ENCODE results near the gene ZNF777. TPM values are rescaled to one million over a fixed set of nuclear protein-coding genes. Genes with fewer than 3 reads are reported as not detected.

ZNF777 gene
- total and polyA plus RNA-seq, 9 of the 15 experiments (the other 6 are each of a cell fraction or from before 2014, with no cell fraction given), result 0.11 to 32.6 (median 9.0) TPM

DNA sequence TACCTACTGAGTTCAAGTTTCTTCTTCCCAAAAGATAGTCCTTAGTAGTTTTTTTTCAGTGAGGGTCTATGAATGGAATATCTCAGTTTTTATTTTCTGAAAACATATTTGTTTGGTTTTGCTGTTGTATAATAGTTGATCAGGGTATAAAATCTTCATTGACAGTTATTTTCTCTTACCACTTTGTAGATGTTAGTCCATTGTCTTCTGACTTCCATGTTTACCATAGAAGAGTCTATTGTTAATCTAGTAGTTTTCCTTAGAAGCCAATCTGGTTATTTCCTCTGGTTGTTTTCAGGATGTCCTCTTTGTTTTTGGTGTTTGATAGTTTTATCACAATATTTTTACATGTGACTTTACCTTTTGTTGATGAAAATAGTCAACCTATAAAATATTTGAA lies 5.5 kb upstream of the ZNF777 start:
- Histone ChIP-seq H3K4me3 (no peak overlapping the region), H3K9me1 (ENCODE audit: control insufficient read depth, insufficient read depth, low read length) (no peaks in the 10 kb centered on the region), H4K20me1 (replicated peaks; ENCODE audit: control insufficient read depth, insufficient read depth, low read length) (no peaks in the 10 kb centered on the region), H3K79me2 (ENCODE audit: control insufficient read depth, insufficient read depth, low read length) (no peaks in the 10 kb centered on the region), H3K27me3 (ENCODE audit: control insufficient read depth in 2 of 2, insufficient read depth in 2 of 2, low read length in 2 of 2) (peaks cover 4 to 7% of the 10 kb centered on the region in 2 experiments; a peak in 3 of 5 replicates), H3K9me3 (replicated peaks; ENCODE audit: control insufficient read depth, insufficient read depth, low read depth, low read length) (peaks cover 3% of the 10 kb centered on the region; the same call in 1 of the 2 replicates), H3K9ac (ENCODE audit: insufficient read depth in 1 of 2, low read depth in 2 of 2, low read length in 2 of 2) (no peak overlapping the region), H3K27ac (ENCODE audit: extremely low read depth, low read depth, low read length) (no peak overlapping the region), H3K36me3 (ENCODE audit: control insufficient read depth, insufficient read depth, low read length) (no peaks in the 10 kb centered on the region), H3K4me1 (replicated peaks in 1 of 2; ENCODE audit: control insufficient read depth in 2 of 2, insufficient read depth in 2 of 2, low read length in 2 of 2) (no peaks in the 10 kb centered on the region), H3K4me2 (ENCODE audit: insufficient read depth, low read length) (no peak overlapping the region), H2AFZ (ENCODE audit: low read depth, low read length) (no peak overlapping the region)
- no peak for FAIRE-seq
- no peak for ATAC-seq
- no peak for DNase-seq (ENCODE audit: extremely low read depth in 1 of 4, low spot score in 3 of 4)
- ChIA-PET POLR2A (interaction anchor here (1.8 kb wide), 1 partner anchor 13 kb away, joined by 5 read pairs; no protein-coding TSS in a partner anchor), CTCF (ENCODE audit: low intra/inter-chr PET ratio) (no interaction called here)
- in situ Hi-C loops (cut with MboI), result no loop called here
- no TSS peak for BruUV-seq (replicated peaks)
- intact Hi-C loops (cut with micrococcal nuclease), result no loop called here
- TF ChIP-seq ARNT (IDR thresholded peaks at IDR 0.05) (peak in 1 of 2 experiments; percentile 65; a peak in 1 of 4 replicates), DPF2 (IDR thresholded peaks at IDR 0.05) (no peak), ZNF408 (CRISPR knock-in tag; IDR thresholded peaks at IDR 0.05; ENCODE audit: low read depth) (no peak), ZFP1 (CRISPR knock-in tag; IDR thresholded peaks at IDR 0.05) (peak; percentile 94), ZNF143 (CRISPR knock-in tag; IDR thresholded peaks at IDR 0.05) (no peak), ARID1B (IDR thresholded peaks at IDR 0.05) (no peak), ZNF75A (CRISPR knock-in tag; IDR thresholded peaks at IDR 0.05) (no peak)
- TF ChIP-seq, protein P1, sequence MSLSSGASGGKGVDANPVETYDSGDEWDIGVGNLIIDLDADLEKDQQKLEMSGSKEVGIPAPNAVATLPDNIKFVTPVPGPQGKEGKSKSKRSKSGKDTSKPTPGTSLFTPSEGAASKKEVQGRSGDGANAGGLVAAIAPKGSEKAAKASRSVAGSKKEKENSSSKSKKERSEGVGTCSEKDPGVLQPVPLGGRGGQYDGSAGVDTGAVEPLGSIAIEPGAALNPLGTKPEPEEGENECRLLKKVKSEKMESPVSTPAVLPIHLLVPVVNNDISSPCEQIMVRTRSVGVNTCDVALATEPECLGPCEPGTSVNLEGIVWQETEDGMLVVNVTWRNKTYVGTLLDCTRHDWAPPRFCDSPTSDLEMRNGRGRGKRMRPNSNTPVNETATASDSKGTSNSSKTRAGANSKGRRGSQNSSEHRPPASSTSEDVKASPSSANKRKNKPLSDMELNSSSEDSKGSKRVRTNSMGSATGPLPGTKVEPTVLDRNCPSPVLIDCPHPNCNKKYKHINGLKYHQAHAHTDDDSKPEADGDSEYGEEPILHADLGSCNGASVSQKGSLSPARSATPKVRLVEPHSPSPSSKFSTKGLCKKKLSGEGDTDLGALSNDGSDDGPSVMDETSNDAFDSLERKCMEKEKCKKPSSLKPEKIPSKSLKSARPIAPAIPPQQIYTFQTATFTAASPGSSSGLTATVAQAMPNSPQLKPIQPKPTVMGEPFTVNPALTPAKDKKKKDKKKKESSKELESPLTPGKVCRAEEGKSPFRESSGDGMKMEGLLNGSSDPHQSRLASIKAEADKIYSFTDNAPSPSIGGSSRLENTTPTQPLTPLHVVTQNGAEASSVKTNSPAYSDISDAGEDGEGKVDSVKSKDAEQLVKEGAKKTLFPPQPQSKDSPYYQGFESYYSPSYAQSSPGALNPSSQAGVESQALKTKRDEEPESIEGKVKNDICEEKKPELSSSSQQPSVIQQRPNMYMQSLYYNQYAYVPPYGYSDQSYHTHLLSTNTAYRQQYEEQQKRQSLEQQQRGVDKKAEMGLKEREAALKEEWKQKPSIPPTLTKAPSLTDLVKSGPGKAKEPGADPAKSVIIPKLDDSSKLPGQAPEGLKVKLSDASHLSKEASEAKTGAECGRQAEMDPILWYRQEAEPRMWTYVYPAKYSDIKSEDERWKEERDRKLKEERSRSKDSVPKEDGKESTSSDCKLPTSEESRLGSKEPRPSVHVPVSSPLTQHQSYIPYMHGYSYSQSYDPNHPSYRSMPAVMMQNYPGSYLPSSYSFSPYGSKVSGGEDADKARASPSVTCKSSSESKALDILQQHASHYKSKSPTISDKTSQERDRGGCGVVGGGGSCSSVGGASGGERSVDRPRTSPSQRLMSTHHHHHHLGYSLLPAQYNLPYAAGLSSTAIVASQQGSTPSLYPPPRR (CRISPR knock-in tag; IDR thresholded peaks at IDR 0.05; ENCODE audit: borderline replicate concordance), result no peak
- TF ChIP-seq, protein P2, sequence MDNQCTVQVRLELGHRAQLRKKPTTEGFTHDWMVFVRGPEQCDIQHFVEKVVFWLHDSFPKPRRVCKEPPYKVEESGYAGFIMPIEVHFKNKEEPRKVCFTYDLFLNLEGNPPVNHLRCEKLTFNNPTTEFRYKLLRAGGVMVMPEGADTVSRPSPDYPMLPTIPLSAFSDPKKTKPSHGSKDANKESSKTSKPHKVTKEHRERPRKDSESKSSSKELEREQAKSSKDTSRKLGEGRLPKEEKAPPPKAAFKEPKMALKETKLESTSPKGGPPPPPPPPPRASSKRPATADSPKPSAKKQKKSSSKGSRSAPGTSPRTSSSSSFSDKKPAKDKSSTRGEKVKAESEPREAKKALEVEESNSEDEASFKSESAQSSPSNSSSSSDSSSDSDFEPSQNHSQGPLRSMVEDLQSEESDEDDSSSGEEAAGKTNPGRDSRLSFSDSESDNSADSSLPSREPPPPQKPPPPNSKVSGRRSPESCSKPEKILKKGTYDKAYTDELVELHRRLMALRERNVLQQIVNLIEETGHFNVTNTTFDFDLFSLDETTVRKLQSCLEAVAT (IDR thresholded peaks at IDR 0.05), result no peak
- TF ChIP-seq, protein P3, sequence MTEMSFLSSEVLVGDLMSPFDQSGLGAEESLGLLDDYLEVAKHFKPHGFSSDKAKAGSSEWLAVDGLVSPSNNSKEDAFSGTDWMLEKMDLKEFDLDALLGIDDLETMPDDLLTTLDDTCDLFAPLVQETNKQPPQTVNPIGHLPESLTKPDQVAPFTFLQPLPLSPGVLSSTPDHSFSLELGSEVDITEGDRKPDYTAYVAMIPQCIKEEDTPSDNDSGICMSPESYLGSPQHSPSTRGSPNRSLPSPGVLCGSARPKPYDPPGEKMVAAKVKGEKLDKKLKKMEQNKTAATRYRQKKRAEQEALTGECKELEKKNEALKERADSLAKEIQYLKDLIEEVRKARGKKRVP (CRISPR knock-in tag; IDR thresholded peaks at IDR 0.05), result no peak

All from K562 (cell line).